Coronary artery (tissue), 2 donors: ENCODE measurements around the gene G6PC1.
A peak's percentile ranks its signal among the peaks of the same experiment; 100 is the strongest.
"Not testable (repeated sequence)": the region's sequence is repeated elsewhere in the genome, so short reads cannot be mapped to it uniquely, and the experiment has no call there.

Experiments used
- DNase-seq: peaks from one replicate; pipeline ENCODE4 v3.0.0-alpha.2; 2017; ENCODE audit warnings: low spot score
- H3K27ac ChIP-seq, 2 donors: fragments of 200-600 bp; sonication (generic); one replicate each; pipeline ENCODE4 v1.5.1; 2016 to 2019
- H3K4me3 ChIP-seq: fragments of 200-600 bp; sonication (generic); 2 replicates; pipeline ENCODE4 v1.5.1; 2016; ENCODE audit warnings: mild to moderate bottlenecking, moderate library complexity
- TF ChIP-seq, protein P1 (sequence below): fragments of 200-600 bp; sonication (generic); IDR thresholded peaks from one replicate; pipeline ENCODE4 v1.5.1; 2019; ENCODE audit warnings: antibody characterized with exemption

Gene G6PC1

DNA sequence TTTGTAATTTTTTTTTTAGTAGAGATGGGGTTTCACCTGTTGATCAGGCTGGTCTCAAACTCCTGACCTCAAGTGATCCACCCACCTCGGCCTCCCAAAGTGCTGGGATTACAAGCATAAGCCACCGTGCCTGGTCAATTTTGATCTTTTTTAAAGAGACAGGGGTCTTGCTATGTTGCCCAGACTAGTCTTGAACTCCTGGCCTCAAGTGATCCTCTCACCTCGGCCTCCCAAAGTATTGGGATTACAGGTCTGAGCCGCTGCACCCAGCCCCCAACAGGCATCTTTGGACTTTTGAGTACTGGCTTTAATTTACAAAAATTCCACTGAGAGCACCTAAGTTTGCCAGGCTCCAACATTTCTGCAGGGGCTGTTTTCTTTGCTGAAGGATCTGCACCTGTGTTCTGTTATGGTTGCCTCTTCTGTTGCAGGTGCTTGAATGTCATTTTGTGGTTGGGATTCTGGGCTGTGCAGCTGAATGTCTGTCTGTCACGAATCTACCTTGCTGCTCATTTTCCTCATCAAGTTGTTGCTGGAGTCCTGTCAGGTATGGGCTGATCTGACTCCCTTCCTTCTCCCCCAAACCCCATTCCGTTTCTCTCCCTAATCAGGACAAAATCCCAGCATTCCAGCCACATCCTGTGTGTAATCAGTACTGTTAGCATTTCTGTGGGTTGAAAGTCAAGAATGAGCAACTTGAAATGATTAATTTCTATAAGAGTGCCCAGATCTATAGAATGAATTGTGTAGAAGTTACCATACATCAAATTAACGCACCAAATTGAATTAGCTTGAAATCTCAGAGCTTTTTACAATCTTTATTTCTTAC, 8.5 kb downstream of the G6PC1 start:
- TF ChIP-seq, protein P1, sequence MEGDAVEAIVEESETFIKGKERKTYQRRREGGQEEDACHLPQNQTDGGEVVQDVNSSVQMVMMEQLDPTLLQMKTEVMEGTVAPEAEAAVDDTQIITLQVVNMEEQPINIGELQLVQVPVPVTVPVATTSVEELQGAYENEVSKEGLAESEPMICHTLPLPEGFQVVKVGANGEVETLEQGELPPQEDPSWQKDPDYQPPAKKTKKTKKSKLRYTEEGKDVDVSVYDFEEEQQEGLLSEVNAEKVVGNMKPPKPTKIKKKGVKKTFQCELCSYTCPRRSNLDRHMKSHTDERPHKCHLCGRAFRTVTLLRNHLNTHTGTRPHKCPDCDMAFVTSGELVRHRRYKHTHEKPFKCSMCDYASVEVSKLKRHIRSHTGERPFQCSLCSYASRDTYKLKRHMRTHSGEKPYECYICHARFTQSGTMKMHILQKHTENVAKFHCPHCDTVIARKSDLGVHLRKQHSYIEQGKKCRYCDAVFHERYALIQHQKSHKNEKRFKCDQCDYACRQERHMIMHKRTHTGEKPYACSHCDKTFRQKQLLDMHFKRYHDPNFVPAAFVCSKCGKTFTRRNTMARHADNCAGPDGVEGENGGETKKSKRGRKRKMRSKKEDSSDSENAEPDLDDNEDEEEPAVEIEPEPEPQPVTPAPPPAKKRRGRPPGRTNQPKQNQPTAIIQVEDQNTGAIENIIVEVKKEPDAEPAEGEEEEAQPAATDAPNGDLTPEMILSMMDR: no peak
- H3K4me3 ChIP-seq: no peak overlapping the region
- H3K27ac ChIP-seq: no peak overlapping the region
- no peak for DNase-seq

DNA sequence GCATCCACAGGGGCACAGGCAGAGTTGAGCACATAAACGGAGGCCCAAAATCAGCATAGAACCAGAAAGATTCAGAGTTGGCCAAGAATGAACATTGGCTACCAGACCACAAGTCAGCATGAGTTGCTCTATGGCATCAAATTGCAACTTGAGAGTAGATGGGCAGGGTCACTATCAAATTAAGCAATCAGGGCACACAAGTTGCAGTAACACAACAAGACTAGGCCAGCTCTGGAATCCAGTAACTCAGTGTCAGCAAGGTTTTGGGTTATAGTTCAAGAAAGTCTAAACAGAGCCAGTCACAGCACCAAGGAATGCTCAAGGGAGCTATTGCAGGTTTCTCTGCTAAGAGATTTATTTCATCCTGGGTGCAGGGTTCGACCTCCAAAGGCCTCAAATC, 12.9 kb downstream of the G6PC1 start:
- no peak for DNase-seq
- H3K4me3 ChIP-seq: no peak overlapping the region
- no peak overlapping the region for H3K27ac ChIP-seq
- TF ChIP-seq, protein P1: no peak

DNA sequence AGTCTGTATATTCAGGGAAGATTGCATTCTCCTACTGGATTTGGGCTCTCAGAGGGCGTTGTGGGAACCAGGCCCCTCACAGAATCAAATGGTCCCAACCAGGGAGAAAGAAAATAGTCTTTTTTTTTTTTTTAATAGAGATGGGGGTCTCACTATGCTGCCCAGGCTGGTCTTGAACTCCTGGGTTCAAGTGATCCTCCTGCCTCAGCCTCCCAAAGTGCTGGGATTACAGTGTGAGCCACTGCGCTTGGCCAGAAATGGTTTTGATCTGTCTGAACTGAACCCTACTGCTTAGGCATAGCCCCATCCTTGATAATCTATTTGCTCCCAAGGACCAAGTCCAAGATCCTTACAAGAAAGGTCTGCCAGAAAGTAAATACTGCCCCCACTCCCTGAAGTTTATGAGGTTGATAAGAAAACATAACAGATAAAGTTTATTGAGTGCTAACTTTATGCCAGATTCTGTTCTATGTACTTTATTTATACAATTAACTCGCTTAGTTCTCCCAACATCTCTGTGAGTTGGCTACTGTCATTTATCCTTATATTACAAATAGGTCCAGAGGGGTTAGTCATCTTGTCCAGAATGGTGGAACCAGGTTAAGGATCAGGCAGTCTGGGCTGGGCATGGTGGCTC, 13.5 kb downstream of the G6PC1 start:
- no peak overlapping the region for H3K27ac ChIP-seq
- no peak for DNase-seq
- TF ChIP-seq, protein P1: no peak
- H3K4me3 ChIP-seq: no peak overlapping the region

DNA sequence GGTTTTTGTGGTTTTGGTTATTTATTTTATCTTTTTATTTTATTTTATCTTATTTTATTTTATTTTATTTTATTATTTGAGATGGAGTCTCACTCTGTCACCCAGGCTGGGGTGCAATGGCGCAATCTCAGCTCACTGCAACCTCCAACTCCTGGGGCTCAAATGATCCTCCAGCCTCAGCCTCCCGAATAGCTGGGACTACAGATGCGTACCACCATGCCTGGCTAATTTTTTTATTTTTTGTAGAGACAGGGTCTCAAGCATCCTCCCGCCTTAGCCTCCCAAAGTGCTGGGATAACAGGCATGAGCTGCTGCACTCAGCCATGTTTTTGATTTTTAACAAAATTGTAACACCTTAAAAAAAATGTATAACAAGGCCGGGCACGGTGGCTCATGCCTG, 14.7 kb downstream of the G6PC1 start:
- not testable (repeated sequence) for H3K27ac ChIP-seq, H3K4me3 ChIP-seq, DNase-seq

DNA sequence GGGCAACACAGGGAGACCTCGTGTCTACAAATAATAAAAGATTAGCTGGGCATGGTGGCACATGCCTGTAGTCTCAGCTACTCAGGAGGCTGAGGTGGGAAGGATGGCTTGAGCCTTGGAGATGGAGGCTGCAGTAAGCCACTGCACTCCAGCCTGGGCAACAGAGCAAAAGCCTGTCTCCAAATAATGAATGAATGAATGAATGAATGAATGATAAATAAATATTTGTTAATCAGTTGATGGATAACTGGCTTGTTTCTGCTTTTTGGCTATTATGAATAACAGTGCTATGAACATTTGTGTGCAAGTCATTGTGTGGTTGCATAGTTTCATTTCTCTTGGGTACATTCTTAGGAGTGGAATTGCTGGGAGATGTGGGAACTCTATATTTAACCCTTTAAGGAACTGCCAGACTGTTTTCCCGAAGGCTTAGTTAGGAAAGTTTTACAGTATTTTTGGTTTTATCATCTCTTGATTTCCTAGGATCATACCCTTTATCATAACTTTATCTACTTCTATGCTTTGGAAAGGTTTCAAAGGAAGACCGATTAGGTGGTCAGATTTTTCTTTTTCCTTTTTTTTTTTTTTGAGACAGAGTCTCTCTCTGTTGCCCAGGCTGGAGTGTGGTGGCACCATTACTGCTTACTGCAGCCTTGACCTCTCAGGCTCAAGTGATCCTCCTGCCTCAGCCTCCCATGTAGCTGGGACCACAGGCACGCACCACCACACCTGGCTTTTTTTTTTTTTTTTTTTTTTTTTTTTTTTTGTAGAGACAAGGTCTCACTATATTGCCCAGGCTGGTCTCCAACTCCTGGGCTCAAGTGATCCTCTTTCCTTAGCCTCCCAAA, 16.0 kb downstream of the G6PC1 start:
- H3K4me3 ChIP-seq, H3K27ac ChIP-seq, DNase-seq: not testable (repeated sequence)

DNA sequence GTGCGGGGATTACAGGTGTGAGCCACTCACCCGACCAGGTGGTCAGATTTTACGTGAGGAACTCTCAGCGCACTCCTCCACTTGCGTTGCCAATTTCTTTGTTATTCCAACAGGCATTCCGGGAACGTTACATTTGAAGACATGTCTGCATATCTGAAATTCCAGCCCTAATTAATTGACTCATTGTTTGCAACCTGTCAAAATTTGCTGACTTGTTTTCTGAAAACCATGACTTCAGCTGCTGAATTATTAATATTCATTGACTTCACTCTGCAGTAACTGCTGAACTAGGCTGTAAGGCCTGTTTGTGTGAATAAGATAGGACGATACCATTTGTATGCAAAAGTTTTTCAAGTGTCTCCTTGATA, 16.6 kb downstream of the G6PC1 start:
- no peak overlapping the region for H3K27ac ChIP-seq
- TF ChIP-seq, protein P1: no peak
- DNase-seq: no peak
- no peak overlapping the region for H3K4me3 ChIP-seq

DNA sequence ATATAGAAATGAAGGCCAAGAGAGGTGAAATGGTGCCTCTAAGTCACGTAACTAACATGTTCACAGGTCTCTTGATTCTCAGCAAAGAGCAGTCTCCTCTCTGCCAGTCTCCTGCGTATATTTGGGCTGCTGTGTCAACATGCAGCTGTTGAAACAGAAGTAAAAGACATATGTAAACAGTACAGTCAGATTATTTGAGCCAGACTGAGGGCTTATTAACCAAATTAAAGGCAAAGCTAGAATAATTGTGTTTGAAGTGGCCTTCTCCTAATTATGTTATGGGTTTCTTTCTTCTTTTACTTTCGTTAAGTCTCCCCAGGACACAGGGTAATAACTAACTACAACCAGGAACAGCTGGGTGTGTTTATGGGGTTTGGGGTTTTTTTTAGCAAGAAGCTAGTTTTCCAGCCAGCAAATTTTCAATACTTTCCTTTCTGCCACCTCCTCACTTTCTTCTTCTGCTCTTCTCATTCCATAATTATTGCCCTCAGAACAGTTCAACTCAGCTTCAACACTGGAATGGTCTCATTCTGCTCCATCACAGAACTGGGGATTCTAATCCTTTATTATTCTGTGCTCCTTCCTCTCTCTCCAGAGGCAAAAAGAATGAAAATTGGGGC, 18.4 kb downstream of the G6PC1 start:
- no peak for DNase-seq
- Histone ChIP-seq H3K27ac (peak overlapping the region; percentile 13 to 40), H3K4me3 (peak overlapping the region; percentile 29)
- TF ChIP-seq, protein P1: no peak

DNA sequence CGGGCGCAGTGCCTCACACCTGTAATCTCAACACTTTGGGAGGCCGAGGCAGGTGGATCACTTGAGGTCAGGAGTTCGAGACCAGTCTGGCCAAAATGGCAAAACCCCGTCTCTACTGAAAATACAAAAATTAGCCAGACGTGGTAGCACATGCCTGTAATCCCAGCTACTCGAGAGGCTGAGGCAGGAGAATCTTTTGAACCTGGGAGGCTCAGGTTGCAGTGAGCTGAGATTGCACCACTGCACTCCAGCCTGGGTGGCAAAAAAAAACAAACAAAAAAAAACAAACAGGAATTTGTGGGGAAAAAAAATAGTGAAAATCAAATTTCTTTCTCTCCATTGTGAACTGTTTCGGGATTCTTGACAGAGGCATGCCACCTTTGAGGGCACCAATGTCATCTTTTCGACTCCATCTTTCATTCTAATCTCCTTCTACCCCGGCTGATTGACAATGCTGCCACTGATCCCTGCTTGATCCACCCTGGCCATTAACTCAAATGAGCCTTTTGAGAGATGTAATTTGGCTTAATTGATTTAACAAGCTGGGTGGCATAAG, 19.0 kb downstream of the G6PC1 start:
- peak overlapping the region in 1 of 2 donors; percentile 13 for H3K27ac ChIP-seq
- DNase-seq, H3K4me3 ChIP-seq: not testable (repeated sequence)
